GM19043 (cell line): ENCODE results near the gene IL1RAP.
A peak's percentile ranks its signal among the peaks of the same experiment; 100 is the strongest.
"Not testable (repeated sequence)": the region's sequence is repeated elsewhere in the genome, so short reads cannot be mapped to it uniquely, and the experiment has no call there.

Experiments used
- ATAC-seq: cut with Tn5 transposase; IDR thresholded peaks from one replicate; pipeline ENCODE4 v1.9.1; 2021; ENCODE audit warnings: low read depth; ENCODE audit not compliant: unreplicated experiment

Gene IL1RAP, protein sequence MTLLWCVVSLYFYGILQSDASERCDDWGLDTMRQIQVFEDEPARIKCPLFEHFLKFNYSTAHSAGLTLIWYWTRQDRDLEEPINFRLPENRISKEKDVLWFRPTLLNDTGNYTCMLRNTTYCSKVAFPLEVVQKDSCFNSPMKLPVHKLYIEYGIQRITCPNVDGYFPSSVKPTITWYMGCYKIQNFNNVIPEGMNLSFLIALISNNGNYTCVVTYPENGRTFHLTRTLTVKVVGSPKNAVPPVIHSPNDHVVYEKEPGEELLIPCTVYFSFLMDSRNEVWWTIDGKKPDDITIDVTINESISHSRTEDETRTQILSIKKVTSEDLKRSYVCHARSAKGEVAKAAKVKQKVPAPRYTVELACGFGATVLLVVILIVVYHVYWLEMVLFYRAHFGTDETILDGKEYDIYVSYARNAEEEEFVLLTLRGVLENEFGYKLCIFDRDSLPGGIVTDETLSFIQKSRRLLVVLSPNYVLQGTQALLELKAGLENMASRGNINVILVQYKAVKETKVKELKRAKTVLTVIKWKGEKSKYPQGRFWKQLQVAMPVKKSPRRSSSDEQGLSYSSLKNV

DNA sequence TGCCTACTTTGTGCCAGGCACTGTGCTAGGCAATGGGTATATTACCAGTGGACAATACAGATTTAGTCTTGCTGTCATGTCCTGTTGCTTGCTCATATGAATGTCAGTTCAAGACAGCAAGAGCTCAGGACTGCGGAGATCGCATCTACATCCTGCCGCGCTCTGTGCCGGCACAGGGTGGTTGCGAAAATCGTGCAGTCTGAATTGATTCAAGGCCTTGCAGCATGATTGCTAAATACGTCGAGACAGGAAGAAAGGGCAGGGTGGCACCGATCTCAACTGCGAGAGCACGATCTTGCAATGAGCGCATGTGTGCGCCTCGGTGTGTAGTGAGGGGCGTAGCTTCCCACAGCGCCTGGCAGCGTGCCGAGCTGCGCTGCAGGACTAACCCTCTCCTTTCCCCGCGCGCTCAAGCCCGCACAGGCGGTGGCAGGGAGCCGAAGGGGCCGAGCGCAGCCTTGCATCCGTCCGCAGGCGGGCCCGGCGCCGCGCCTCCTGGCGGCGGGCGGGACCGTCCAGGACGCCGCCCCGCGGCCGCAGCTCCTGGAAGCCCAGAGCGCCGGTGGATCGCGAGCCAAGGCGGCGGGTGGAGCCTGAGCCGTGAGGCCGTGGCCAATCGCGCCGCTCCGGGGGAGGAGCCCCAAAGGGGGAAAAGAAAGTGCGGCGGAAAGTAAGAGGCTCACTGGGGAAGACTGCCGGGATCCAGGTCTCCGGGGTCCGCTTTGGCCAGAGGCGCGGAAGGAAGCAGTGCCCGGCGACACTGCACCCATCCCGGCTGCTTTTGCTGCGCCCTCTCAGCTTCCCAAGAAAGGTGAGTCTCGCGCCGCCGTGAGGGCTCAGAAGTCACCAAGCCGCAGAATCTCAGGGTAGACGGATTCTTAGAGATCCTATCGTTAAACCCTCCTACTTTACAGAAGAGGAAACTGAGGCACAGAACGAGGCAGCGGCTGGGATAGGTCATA lies at the start of gene IL1RAP:
Gene IL1RAP, plus strand, starts transcription at position 677 of the 962 bp plus-strand sequence. CDS start 50,205 bp downstream, outside the sequence.
- peak; percentile 98 for ATAC-seq

DNA sequence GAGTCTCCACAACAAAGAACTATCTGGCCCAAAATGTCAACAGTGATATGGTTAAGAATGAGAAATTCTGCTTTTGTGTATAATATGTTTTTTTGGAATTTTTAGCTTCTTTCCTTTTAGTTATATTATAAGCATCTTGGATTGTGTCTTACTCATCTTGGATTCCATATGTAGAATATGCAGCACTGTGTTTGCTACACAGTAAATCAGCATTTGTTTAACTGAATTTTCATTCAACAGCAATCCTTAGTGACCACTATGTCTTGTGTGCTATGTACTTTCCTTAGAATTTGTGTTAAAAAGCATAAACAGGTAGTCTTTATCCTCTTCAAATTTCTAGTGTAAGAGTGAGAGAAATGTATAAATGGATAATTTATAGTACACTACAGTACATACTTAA lies 46.0 kb upstream of the IL1RAP start:
- no peak for ATAC-seq

DNA sequence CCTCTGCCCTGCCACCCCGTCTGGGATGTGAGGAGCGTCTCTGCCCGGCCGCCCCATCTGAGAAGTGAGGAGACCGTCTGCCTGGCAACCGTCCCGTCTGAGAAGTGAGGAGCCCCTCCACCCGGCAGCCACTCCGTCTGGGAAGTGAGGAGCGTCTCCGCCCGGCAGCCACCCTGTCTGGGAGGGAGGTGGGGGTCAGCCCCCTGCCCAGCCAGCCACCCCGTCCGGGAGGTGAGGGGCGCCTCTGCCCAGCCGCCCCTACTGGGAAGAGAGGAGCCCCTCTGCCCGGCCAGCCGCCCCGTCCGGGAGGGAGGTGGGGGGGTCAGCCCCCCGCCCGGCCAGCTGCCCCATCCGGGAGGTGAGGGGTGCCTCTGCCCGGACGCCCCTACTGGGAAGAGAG lies 40.6 kb upstream of the IL1RAP start:
- not testable (repeated sequence) for ATAC-seq

DNA sequence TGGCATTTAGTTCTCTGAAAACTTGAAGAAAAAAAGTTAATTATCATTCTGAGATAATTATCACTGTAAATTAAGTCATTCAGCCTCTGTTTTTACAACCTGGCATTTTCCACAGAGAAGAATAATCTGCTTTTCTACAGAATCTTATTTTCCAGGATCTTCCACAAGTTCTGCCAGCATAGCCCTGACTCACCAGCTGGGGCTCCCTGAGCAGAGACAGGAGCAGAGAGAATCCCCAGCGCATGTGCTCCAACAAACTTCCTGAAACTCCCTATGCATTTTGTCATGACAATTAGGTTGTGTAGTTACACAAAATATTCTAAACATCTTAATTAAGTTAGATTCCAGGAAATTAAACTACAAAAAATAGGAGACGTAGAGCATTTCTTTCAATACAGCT lies 32.1 kb upstream of the IL1RAP start:
- ATAC-seq: no peak

DNA sequence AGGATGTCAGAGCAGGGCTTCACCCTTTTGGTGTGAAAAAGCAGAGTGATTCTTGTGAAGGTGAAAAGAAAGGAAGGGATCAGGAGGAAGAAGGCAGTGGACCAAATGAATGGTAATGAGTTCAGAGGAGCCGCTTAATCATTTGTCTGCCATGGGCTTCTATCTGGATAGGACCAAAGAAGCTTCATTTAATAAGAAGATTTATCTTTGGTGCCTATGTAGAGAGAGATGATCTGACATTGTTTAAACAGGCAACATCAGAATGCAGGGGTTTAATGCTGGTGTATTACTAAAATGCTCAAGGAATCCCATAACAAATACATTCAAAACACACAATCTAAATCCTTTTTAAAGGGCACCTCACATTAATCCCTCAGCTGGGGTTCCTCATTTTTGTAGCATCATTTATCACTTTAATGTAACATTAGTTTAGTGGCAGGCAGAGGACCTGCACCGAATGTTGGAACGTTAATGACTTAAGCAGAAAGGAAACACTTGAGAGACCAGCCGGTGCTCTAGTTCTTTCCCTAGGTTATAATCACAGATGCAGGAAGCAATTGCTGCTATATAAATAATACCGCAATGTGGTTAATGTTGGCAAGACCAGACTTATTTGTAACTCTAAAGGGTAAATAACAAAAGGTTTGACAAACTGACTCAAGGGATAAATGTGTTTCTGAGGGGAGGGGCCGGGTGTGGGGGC lies 27.9 kb upstream of the IL1RAP start:
- no peak for ATAC-seq

DNA sequence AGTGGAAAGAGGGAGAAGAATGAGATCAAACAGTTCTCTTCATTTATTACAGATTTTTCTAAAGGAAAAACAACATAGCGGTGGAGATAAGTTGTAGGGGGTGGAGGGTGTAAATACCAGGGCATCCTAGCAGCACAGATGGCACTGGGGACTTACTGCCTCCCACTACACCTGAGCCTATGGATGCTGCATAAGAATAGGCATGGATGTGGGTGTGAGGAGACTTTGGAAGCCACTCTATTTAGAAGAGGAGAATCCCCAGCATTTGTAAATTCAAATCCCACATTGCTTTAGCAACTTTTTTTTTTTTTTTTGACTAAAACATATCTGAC lies 27.4 kb upstream of the IL1RAP start:
- no peak for ATAC-seq

DNA sequence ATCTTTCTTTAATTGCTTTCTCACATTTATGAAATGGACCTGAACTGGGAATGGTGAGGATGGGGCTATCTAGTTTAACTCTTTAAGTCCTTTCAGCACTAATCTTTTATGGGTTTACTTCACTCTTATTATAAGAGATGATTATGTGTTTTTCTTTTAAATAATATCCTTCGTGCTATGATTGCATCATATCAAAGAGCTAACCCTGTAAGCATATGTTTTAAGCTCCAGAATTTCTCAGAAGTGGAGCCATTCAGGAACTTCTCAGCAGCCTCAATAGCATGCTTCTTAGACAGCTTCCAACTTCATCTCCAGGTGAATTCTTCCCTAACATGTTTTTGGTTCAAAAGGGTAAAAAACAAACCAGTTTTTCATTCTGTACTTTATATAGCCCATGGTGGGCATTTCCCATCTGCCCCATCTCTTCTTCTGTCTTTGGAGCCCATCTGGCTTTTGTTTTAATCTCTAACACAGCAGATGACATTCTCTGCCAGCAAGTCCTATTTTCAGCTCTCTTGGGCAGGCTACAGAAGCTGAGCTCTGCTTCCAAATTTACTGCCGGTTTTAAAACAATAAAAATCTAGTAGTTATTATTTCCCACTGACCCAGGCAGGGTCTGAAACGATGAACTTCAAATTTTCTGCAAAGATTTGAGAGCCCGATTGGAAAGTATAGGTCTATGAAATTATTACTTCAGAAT lies 26.8 kb upstream of the IL1RAP start:
- no peak for ATAC-seq

DNA sequence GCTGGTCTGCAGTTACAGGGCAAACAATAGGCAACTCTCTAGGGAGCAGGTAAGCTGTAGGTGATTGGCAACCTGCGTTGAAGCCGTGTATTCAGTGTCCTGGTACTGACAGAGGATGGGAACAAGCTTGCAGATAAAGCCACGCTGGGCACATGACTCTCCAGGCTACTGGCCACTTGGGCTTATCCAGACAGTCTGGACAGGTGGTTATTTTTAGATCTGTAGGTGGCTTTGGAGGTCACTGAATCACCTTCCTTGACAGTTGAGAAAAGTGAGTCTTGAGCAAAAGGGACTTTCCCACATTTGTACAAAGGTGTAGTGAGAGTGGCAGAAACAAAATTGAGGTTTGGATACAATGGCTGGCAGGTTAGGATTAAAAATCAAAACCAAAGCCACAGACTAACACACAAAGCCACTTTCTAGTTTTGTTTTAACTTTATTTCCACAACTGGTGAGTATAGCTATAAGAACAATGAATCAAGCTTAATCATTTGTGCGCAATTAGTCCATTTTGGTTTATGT lies 22.3 kb upstream of the IL1RAP start:
- no peak for ATAC-seq

DNA sequence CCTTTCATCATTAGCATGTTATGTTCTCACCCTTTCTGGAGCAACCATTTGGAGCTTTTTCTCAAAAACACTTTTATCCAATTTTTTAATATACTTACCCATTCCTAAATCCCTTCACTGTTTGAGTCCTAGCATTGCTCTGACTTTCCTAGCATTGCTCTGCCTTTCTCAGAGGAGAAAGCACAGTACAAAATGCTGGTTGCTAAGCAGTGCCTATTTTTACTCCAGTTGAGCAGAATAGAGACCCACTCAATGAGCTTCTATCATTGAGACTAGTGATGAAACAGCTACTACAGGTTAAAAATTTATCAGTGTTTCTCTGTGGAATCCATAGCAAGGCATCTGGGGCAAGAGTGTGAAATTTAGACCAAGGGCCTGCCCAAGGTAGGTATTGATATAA lies 21.8 kb upstream of the IL1RAP start:
- ATAC-seq: no peak

DNA sequence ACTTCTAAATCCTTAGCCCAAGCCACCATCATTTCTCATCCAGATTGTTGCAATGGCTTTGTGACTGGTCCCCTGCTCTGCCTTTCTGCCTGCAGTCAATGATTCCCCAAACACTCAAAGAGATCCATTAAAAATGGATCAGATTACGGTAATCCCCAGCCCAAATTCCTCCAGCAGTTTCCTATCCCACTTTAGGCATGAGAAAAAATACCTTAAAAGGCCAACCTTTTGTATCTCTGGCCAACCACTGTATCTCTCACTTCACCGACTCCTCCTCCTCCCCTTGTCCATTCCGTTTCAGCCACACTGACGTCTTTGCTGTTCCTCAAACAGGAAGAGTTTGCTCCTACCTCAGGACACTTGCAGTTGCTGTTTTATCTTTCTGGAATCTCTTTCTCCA lies 20.9 kb upstream of the IL1RAP start:
- ATAC-seq: no peak

DNA sequence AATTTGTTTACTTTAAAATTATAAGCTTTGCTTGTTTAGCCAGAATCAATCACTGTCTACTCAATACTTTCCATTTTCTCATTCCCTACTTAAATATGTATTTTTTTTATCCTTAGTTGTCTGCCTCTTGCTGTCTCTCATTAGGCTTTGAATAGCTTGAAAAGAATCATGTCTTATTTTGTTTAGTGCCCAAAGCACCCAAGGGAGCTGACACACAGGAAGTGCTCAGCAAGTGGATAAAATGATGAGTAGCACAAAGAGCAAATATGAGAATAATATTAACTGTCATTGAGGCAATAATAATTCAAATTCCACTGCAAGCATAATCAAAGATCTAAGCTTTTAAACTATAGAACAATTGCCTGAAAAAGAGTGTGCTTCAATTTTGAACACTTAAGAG lies 19.0 kb upstream of the IL1RAP start:
- ATAC-seq: no peak

DNA sequence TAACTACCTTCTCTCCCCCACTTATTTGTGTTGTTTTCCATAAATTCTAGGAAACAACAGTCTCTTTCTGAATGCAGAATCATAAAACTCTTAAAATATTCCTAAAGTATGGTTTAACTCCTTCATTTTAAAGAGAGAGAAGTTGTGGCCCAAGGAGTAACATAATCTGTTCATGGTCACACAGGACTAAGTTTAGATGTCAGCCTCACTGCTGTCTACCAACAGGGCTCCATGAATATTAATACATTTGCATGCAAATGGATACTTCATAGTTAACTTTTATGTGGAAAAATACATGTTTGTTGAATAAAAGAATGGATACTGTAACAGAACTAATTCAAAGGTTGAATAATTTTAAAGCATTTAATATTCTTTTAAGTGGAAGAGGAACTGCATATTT lies 18.5 kb upstream of the IL1RAP start:
- no peak for ATAC-seq

DNA sequence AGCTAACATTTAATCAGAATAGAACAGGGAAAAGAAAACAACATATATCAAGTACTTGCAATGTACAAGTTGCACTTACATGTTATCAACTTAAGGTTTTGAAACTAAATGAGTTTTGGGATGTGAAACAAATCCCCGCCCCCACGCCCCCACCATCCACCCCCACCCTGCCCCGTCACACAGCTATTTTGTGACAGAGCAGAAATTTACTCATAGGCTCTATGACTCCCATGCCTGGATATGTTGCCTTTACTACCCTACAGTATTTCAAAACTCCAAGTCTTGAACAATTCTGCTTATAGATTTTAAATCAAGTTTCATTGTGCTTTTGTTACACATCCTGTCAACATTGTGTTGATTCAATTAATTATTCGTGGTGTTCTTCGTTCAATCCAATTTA lies 18.1 kb upstream of the IL1RAP start:
- no peak for ATAC-seq

DNA sequence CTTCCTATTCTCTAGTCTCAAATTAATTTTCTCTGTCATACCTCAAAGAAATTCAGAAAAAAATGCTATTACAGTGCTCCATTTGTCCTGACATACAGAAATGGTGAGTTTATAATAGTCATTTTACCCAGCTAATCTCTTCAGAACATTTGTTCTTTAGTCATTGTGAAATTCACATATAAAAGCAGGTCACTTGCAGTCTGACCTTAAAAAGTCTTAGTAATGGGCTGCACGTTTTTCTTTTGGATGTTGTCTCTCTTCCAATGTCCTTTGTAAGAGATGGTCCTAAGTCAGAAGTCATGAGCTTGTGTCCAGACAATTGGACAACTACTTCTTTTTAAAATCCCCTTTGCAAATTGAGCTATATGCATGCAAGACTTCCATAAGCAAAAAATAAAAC lies 17.0 kb upstream of the IL1RAP start:
- no peak for ATAC-seq

DNA sequence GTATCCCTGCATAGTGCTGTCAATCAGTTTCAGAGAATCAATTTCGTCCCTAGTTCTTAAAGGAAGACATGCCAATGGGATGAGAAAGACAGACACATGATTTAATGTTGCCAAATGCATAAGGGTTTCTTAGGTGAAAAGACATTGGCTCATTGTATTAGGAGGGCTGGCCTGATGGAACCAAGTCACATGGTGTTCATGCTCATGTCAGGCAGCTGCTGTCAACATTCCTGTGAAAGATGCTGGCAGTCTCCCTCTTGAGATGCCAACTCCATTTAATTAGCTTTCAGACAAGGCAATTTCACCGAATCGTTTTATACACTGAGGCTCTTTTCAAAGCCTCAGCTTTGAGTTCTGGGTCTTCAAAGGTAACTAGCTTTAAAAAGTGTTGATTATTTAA lies 16.1 kb upstream of the IL1RAP start:
- no peak for ATAC-seq

DNA sequence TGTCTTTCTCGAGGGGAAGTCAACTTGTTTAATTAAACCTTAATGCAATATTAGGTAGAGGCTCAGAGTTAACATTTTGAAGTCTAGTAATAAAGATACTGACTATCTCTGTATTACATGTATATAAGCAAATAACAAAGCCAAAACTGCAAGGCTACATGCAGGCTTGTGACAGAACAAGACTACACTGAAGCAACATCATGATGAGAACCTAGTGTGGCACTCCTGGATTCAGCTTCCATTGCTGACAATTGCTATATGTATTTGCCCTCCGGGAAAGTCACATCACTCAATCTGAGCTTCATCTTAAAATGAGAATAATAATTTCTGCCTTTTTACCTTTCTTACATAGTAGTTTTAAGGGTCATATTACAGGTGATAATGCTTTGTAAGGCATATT lies 15.6 kb upstream of the IL1RAP start:
- ATAC-seq: no peak

DNA sequence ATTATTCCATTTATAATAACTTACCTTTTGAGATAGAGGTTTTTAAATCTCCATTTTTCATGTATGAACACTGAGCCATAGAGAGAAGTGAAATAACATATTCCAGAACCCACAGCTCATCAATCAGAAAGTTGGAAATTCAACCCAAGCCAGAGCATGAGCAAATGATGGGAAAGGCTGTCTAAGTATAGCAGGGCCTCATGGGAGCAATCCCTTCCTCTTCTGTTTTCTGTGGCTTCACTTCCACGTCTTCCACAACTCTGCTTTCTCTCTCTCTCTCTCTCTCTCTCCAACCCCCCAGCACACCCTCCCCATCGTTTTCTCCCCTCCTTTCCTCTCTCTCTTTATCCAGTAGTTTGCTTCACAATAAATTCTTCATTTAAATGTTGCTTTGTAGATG lies 14.8 kb upstream of the IL1RAP start:
- ATAC-seq: no peak

DNA sequence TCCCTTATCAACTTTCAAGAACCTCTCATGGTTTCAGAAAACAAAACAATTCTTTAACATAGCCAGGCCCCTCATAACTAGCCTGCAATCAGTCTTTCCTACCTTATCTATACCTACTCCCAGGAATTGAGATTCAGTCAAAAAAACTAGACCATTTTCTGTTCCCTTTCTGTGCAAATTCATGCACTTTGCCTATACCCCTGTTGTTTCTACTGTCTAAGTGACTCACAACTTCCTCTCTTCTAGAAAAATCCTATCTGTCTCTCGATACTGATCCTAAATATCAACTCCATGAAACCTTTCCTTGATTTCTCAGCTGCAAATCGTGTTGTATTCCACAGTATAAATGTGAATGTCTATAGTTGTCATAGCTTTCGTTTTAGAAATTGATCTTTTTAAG lies 10.9 kb upstream of the IL1RAP start:
- ATAC-seq: no peak

DNA sequence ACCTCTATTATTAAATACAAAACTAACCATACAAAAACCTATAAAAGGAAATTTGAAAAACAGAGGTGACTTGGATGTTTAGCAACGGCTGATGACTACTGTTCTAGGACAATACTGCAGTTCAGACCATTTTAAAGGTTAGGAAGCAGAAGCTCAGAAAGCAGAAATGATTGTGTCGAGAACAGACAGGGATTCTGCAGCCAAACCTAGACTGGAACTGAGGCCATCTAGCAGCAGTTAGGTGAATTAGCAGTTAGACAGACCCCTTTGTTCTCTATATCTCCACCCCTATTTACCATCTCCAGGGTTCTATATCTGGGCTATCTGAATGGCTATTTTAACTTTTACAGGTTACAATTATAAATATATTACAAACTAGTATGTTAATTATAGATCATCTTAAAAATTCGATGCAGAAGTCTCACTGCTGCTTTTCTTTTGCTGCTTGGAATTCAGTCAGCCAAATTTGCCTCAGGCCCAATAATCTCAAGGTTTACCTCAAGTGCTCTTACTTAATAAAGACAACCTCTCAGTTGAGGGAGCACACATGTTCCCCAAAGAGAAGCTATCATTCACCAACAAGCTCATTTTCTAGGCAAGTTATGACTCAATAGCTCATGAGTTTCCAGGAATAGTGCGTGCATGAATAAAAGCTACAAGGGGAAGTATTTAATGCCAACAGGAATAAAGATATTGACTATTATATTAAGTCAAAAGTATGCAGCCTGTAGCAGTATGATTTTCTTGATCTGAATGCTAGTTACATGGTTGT lies 9.3 kb upstream of the IL1RAP start:
- no peak for ATAC-seq
